HG03565 (cell line): ENCODE data around the gene LONP2.
"Not testable (repeated sequence)": the region's sequence is repeated elsewhere in the genome, so short reads cannot be mapped to it uniquely, and the experiment has no call there.

Source experiments
- ATAC-seq: cut with Tn5 transposase; IDR thresholded peaks from one replicate; pipeline ENCODE4 v1.9.1; 2021; ENCODE audit warnings: mild to moderate bottlenecking, moderate library complexity; ENCODE audit not compliant: unreplicated experiment

LONP2 gene

DNA sequence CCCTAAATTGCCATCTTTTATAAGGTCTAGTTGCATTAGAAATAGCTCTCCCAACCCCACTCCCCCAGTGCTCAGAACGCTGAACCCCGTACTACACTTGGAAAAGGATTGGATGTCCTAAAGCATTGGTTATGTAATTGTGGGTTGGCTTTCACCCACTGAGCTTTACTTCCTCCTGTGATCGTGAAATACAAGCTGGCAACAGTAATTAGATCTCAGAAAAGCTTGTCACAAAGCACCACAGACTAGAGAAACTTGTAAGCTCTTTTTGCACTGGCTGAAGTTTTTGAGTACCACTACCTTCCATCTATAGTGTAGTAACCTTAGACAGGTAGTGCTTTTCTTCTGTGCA lies 86.7 kb downstream of the LONP2 start:
- ATAC-seq: no peak

DNA sequence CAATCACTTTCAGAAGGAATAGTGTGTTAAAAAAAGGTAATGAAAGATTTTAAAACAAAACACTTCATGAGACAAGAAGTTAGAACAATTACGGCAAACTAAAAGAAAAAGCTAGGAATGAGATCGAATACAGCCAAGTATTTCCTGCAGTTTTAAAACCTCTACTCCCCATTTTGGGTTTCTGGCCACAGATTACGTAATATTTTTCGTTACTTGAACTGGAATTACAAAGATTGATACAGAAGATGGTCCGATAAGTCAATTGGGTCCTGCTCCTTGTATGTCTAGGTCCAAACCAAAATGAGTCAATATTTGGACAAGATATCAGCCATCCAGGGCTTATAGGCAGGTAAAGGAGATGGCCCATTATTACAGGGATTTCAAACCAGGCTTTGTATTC lies 88.9 kb downstream of the LONP2 start:
- ATAC-seq: no peak

DNA sequence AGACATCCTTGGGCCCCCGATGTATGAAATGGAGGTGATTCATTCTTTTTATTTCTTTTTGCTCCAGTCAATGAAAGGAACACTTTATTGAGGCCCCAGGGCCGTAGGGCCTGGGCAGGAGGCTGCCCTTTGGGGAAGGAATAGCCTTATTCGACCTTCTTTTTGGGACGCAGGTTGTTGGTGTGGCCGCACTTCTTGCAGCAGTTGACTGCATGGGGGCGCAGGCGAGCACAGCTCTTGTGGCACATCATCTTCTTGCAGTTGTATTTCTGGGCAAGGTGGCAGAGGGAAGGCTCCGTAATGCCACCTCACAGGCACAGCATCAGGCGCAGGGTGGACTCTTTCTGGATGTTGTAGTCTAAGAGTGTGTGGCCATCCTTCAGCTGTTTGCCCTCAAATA lies 90.2 kb downstream of the LONP2 start:
- ATAC-seq: no peak

DNA sequence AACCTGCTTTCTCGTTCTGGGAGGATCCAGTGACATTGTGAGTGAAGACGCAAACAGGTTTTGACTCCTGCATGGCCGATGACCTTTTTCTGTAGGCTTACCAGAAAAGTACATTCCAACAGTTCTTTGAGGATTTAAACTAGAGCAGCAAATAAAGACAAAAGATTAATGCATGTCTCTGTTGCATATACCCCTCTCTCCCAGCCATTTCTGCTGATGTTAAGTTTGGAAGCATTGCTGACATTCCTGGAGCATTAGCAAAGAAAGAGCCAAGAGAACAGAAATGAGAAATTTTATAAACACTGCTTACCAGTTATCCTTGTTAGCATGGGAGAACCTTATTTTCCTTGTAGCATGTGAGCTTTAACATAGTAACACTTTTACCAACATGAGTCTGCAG lies 91.9 kb downstream of the LONP2 start:
- ATAC-seq: no peak

DNA sequence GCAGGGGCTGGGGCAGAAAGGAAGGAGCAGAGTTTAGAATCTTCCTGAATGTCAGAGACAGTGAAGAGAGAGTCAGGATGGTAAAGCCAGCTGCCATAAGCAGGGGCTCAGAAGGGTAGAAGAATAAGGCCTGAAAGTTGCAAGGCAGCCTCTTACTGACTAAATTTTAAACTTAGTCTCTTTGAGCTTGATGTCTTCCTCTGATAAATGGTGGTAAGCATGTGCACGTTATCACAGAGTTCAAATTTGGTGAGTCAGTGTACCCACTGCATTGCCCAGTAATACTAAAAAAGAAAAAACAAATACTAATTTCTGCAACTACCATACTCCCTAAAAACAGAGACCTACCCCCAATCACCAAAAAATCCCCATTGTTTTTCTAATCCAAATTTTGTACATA lies 96.0 kb downstream of the LONP2 start:
- no peak for ATAC-seq

DNA sequence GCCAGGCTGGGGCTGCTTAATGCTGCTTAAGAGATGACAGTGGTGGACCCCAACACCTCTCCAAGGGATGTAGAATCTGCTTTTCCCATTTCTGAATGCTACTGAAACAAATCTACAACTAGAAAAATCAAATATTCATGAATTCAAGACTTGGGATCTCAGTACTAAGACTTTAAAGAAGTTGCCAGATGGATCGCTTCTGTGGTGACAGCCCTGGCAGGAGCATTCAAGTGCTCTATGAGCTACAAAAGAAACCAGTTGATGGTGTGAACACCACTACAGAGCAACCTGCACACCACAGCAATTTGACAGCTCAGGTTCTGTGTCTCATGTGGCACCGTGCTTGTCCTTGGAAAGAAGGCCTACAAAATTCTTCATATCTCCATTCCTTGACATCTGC lies 98.5 kb downstream of the LONP2 start:
- ATAC-seq: no peak

DNA sequence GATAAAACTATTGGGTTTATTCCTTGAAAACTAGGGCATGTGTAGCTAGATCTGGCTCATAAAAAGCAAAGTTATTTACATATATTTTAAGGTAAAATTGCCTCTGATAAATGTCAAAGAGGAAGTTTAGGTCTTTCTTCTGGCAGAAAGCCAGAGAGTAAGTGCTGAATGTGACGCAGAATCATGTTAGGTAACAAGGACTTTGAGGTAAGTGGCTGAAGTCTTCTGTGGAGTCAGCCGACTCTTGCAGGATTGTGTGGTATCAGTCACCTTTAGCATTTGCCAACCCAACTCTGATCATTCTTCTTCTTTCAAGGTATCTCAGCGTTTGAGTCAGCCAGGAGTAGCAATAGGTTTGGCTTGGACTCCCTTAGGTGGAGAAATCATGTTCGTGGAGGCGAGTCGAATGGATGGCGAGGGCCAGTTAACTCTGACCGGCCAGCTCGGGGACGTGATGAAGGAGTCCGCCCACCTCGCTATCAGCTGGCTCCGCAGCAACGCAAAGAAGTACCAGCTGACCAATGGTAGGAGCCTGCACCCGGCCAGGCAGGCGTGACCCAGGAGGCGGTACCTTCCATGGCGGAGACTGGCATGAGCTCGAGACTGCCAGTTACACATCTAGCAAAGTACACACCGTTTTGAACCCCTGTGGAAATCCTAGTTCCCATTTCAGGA lies 103.2 kb downstream of the LONP2 start:
- ATAC-seq: no peak

DNA sequence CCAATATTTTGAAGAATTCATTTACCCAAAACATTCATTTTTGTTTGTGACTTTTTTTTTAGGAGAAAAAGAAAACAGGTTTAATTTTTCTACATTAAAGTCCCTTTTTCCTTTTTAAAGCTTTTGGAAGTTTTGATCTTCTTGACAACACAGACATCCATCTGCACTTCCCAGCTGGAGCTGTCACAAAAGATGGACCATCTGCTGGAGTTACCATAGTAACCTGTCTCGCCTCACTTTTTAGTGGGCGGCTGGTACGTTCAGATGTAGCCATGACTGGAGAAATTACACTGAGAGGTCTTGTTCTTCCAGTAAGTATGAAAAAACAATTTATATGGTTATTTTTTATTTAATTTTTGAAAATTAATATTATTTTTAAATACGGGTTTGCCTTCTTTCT lies 103.9 kb downstream of the LONP2 start:
- ATAC-seq: no peak

DNA sequence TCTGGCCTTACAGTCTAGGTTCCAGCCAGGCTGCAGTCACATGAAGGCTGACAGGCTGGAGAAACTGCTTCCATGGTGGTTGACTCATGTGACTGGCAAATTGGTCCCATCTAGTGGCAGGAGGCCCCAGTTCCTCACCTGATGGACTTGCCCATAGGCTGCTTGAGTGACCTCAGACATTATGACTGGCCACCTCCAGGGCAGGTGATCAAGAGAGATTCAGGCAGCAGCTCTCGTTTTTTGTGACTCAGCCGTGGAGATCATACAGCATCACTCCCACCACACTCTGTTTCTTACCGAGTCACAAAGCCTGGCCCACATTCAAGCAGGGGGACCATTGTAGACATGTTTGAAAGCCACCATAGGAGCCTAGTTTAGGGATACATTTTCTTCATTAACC lies 106.6 kb downstream of the LONP2 start:
- no peak for ATAC-seq

DNA sequence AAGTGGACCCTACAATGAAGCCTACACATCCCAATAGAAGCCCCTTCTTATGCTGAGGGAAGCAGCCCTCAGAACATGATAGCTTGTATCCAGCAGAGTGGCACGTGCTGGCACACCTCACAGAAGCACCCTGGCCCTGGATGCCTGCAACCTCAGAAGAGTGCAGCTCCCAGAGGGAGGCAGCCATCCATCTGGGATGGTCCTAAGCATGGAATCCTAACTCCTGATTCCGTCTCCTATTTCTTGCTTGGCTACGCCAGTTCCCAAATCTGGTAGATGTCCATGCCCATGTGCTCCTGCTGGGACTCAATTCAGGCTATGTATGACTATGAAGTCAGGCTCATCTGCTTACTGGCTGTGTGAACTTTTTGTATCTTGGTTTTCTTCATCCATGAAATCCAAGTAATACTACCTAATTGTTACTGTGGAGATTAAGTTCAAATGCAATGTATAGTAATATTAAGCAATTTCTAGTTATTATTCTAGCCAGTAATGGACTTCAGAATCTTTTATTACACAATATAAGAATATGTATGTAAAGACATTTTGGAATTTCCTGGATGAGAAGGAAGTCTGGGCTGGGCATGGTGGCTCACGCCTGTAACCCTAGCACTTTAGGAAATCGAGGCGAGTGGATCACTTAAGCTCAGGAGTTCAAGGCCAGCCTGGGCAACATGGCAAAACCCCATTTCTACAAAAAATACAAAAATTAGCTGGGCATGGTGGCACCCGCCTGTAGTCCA lies 108.7 kb downstream of the LONP2 start:
- no peak for ATAC-seq

DNA sequence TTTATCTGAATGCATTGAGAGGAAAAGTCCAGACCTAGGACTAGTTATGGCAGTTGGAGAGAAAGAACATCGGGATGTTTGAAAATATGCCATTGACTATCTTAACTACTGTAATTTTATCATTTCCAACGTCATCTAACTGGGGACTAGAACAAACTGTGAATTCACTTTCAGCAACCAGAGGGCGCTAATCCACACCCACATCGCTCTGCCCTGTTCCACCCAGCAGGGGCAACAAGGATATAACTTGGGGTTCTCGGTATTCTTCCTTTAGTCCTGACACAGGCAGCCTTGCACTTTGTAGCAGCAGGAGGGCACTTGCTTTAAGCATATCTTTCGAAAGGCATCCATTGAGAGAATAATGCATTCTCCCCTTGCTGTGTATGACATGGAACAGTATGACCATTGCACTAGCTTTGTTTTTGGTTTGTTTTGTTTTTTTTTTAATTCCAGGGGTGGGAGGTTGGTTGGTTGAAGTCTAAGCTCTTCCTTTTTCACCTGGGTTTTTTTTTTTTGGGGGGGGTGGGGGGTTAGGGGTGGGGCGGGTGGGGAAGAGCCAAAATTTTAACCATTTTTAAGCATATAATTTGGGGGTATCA lies 109.6 kb downstream of the LONP2 start:
- ATAC-seq: peak; percentile 76

DNA sequence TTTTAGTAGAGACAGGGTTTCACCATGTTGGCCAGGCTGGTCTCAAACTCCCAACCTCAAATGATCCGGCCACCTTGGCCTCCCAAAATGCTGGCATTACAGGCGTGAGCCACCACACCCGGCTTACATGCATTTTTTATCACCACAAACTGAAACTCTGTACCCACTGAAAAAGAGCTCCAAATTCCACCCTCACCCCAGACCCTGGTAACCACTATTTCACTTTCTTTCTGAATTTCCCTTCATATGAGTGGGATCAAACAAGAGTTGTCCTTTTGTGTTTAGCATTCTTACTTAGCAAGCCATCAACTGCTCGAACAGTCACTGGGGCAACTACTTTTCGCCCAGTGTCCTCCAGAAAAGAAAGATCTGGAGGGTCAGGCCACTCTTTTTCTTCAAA lies 110.3 kb downstream of the LONP2 start:
- ATAC-seq: not testable (repeated sequence)

DNA sequence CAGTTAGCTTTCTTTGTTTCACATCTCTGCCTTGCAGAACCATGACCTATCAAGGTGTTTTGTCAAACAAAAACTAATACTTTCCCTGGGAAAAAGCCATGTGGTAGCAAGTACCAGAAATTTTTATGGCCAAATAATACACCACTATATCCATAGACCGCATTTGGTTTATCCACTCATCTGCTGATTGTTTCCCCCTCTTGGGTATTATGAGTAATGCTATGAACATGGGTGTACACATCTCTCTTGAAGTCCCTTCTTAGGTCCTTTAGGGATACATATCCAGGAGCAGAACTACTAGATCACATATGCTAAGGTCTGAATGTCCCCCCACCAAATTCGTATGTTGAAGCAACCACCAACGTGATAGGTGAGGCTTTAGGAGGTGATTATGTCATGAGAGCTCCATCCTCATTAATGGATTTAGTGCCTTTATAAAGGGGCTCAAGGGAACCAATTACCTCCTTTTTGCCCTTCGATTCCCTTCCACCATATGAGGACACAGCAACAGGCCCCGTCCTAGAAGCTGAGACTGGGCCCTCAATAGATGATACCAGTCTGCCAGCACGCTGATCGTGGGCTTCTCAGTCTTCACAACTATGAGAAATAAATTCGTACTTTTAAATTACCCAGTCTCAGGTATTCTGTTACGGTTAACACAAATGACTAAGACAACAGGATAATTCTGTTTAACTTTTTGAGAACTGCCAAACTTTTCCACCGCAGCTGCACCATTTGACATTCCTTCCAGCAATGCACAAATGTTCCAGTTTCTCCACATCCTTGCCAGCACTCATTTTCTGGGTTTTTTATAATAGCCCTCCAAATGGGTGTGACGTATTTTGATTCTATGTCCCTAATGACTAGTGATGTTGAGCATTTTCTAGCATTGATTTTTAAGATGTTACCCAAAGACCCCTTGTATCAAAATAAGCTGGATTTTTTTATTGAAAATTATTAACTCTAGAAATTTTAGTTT lies 111.1 kb downstream of the LONP2 start:
- no peak for ATAC-seq

DNA sequence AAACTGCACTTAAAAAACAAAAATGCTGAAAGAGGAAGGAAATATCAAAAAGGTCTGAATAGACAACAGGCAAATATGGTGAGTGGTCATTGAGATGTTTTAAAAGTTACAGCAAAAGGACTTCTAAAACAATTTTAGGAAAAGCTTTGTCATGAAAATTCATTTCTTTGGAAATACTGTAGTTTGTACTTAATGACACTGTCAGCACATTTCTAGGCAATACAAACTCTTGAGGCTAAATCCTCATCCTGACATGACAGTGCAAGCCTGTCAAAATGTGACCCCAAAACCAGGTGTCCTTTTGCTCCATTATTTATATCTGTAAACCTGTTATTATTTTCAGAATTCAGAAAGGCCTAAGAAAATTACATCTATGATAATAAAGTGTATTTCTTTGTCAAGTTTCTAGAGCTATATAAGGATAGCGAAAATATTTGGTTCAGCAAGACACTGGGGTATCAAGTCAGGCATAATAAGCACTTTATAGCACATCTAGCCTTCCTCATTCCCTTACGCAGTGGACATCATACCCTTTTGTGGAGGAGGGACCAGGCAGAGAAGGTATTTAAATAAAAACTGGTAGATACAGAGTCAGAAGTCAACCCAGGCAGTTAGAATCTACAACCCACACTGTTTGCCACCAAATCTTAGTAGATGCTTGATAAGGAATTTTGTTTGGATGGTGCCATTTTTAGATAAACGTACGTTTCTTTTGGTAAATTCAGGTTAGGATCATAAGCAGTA lies 112.7 kb downstream of the LONP2 start:
- no peak for ATAC-seq

DNA sequence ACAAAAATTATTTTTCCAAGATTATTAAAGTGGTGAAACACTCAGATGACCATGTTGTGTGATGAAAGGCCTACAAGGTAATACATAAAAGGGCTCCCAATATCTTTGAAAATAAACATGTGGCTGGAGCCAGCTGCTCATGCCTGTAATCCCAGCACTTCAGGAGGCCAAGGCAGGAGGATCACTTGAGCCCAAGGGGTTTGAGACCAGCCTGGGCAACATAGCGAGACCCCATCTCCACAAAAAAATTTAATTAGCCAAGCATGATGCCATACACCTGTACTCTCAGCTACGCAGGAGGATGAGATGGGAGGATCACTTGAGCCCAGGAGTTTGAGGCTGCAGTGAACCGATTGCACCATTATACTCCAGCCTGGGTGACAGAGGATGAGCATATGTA lies 114.3 kb downstream of the LONP2 start:
- no peak for ATAC-seq

DNA sequence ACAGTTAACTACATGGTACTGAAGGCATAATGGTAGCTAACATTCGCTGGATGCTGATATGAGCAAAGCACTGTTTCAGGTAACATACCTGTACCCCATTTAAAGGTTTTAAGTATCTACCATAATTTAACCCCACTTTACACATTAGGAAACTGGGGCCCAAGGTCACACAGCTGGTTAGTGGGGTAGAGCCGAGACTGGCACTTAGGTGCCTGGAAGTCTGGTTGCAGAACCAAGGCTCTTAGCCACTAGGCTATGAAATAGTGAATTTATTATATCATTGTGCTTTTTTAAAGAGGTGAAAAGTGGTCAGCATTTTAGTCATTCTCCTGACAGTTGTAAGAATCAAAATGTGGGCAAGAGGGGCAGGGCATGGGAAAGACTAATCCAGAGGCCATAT lies 115.9 kb downstream of the LONP2 start:
- no peak for ATAC-seq

DNA sequence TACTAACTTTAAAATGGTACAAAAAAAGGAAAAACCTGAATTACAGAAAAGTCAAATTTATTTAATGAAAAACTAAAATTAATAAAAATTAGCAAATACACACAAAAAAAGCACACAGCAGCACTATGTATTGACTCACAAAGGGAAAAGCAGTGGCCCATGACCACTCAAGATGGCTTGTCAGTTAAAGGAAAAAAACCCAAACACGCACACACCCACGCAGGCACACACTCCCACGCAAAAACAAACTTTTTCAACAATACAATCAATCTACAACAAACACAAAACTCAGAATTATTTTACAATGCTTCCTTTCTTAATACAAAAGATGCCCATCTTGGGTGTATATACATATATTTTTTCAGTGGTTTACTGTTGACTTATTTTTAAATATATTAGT lies 116.9 kb downstream of the LONP2 start:
- no peak for ATAC-seq

DNA sequence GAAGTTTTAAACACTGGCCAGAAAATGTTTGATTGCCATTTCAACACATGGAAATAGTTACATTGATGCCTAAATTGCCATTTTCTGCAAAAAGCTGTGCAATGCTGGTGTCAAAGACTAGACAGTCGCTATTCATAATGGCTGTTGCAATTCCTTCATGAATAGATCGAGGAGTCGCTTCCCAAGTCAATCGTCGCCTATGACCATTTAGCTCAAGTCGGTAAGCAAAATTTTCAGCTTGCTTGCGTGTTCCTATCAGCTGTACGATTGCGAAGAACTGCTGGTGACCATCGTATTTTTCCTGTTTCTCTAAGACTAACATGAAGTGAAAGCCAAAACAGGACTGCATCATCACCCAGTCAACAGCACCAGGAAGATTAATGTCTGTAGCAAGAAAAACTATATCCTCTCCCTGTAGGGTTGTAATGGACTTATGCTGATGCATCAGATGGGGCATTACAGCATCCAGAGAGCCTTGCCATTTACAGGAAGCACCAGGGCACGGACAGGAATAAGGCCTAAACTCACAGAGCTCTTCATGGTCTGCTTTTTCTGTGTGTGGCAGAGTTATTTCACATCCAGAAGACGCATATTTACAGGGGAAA lies 117.5 kb downstream of the LONP2 start:
- ATAC-seq: no peak

DNA sequence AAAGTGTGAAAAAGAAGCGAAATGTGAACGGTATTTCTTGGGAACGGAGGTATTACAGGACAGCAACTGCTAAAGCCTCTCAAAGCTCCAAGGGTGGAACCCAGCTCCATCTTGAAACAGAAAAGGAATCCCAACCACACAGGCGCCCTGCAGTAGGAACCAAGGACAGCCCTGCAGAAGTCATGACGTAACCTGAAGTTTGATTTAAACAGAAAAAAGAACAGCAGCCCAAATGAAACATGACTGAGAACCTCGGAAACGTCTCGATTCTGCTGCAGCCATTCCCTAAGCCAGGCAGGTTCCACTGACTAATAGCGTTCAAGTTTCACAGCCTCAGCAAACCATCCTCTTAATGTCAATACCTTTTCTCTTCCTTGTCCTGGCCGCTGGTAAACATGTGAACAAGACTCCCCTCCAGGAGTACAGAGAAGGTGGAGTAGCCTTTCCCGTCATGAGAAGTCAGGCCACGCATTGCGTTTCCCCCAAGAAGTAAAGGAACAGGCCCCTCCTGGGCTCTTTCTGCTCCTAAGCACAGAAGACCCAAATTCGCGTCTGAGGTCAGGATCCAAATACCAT lies 121.0 kb downstream of the LONP2 start:
- ATAC-seq: no peak
